ENCODE data around the gene SLC35D1. TPM values are rescaled to one million over a fixed set of nuclear protein-coding genes. Genes with fewer than 3 reads are reported as not detected.

The SLC35D1 gene
- total and polyA plus RNA-seq, 2 of the 8 experiments (the other 6 are each of a cell fraction or from before 2014, with no cell fraction given): 1.2 to 2.7 TPM

GRCh38 chr1:67040405-67040804, 13.5 kb downstream of the SLC35D1 start:
- H2AFZ ChIP-seq (ENCODE audit: low read length): no peak overlapping the region
- no peaks in the 10 kb centered on the region for H3K23me2 ChIP-seq (ENCODE audit: low read depth, low read length)
- H2BK20ac ChIP-seq (ENCODE audit: low read length): no peak overlapping the region
- H2BK120ac ChIP-seq (replicated peaks; ENCODE audit: low read depth, low read length): no peak overlapping the region
- H2BK15ac ChIP-seq (ENCODE audit: low read length): no peak overlapping the region
- H3K79me2 ChIP-seq (ENCODE audit: control insufficient read depth in 1 of 2, insufficient read depth in 2 of 2, low read length in 2 of 2): no peaks in the 10 kb centered on the region
- H3K4ac ChIP-seq (replicated peaks; ENCODE audit: insufficient read length, low read depth, low read length): no peak overlapping the region
- FAIRE-seq: peak; percentile 74
- no peak overlapping the region for H3K56ac ChIP-seq (replicated peaks; ENCODE audit: insufficient read length, low read depth, low read length)
- no peaks in the 10 kb centered on the region for H3K27me3 ChIP-seq (replicated peaks in 1 of 4; ENCODE audit: control insufficient read depth in 3 of 4, extremely low read depth in 1 of 4, insufficient read depth in 3 of 4, low read length in 3 of 4)
- no peak overlapping the region for H3K23ac ChIP-seq (ENCODE audit: insufficient read length)
- no peak overlapping the region for H4K8ac ChIP-seq (ENCODE audit: extremely low read depth, insufficient read depth, low read length)
- H3K9me3 ChIP-seq (ENCODE audit: insufficient read depth in 2 of 2, low read depth in 1 of 2, low read length in 1 of 2): no peaks in the 10 kb centered on the region
- no peak overlapping the region for H3K4me2 ChIP-seq (ENCODE audit: insufficient read depth in 1 of 2, low read depth in 2 of 2, low read length in 2 of 2)
- WGBS, 2 experiments (ENCODE audit: extremely low coverage in 1 of 2, insufficient coverage in 1 of 2, insufficient read length in 1 of 2, insufficient replicate concordance in 2 of 2, low coverage in 1 of 2, low lambda C conversion rate in 2 of 2, missing lambda C conversion rate in 1 of 2): 50% methylated on average over 1 of the region's 1 CpG; no CpG with 5 or more reads in 1 of the 2 experiments
- no peak overlapping the region for H3K14ac ChIP-seq (ENCODE audit: insufficient read length)
- CTCF ChIA-PET (ENCODE audit: partially characterized antibody): interaction anchor here (0.9 to 2.1 kb wide), 2 partner anchors 11 to 109 kb away, joined by 3 to 5 read pairs; no protein-coding TSS in a partner anchor
- H3K9ac ChIP-seq (replicated peaks in 1 of 4; ENCODE audit: extremely low read depth in 1 of 4, low read depth in 3 of 4, low read length in 3 of 4): no peak overlapping the region
- DNase-seq (ENCODE audit: low read depth in 1 of 2, low spot score in 2 of 2): no peak
- no peak overlapping the region for H3K4me3 ChIP-seq (ENCODE audit: extremely low read depth in 1 of 4, insufficient read depth in 2 of 4, low read depth in 3 of 4, low read length in 4 of 4)
- H4K5ac ChIP-seq (ENCODE audit: insufficient read length, low read depth, low read length): no peak overlapping the region
- no peaks in the 10 kb centered on the region for H3K79me1 ChIP-seq (ENCODE audit: low read depth, low read length)
- no peak overlapping the region; the same call in 1 of the 2 replicates for H2BK12ac ChIP-seq (ENCODE audit: low read depth, low read length)
- no peak overlapping the region for H3K27ac ChIP-seq (ENCODE audit: low read depth, low read length)
- H3K4me1 ChIP-seq (replicated peaks in 1 of 4; ENCODE audit: control insufficient read depth in 3 of 4, insufficient read depth in 4 of 4, low read length in 3 of 4): peaks cover 0 to 4% (median under 1%) of the 10 kb centered on the region in 4 experiments; a peak in 2 of 7 replicates
- H2BK5ac ChIP-seq (ENCODE audit: low read depth, low read length): no peak overlapping the region
- peaks cover 0 to 2% (median 0%) of the 10 kb centered on the region in 4 experiments; a peak in 1 of 8 replicates for H3K36me3 ChIP-seq (ENCODE audit: control insufficient read depth in 2 of 4, insufficient read depth in 4 of 4, low read length in 3 of 4)
- POLR2A ChIA-PET (ENCODE audit: partially characterized antibody): interaction anchor here (0.7 to 1.2 kb wide), 3 partner anchors 12 to 95 kb away, joined by 3 to 6 read pairs (median 3); partner anchors contain the start of gene SLC35D1
- H4K20me1 ChIP-seq (replicated peaks in 1 of 2; ENCODE audit: control insufficient read depth in 1 of 2, insufficient read depth in 2 of 2, low read length in 2 of 2): no peaks in the 10 kb centered on the region
- no peak overlapping the region for H3K18ac ChIP-seq (ENCODE audit: extremely low read depth, low read length)
- no peak overlapping the region for H2AK5ac ChIP-seq (ENCODE audit: low read depth, low read length)
- no peak overlapping the region for H4K91ac ChIP-seq (replicated peaks; ENCODE audit: insufficient read length, low read length)
- TF ChIP-seq POLR2A (IDR thresholded peaks at IDR 0.05; ENCODE audit: control extremely low read depth in 1 of 2, low read depth in 2 of 2, low read length in 2 of 2) (no peak), KDM1A (IDR thresholded peaks at IDR 0.05; ENCODE audit: borderline replicate concordance, low read length) (no peak)
